ENCODE data around the gene ALK. TPM values are rescaled to one million over a fixed set of nuclear protein-coding genes. Genes with fewer than 3 reads are reported as not detected.
A peak's percentile ranks its signal among the peaks of the same experiment; 100 is the strongest.

Gene ALK
- total RNA-seq, 2 donors from 2014 or later: 0.13 to 0.46 TPM

- Histone ChIP-seq H3K9me3 (ENCODE audit: control insufficient read depth, low read length) (no peaks in the 10 kb centered on the region), H3K36me3 (ENCODE audit: control insufficient read depth, insufficient read depth, low read length) (no peaks in the 10 kb centered on the region), H3K4me1 (ENCODE audit: control insufficient read depth, insufficient read depth, low read length) (no peaks in the 10 kb centered on the region), H3K9ac (ENCODE audit: extremely low read depth, low read length, poor library complexity, severe bottlenecking) (no peak overlapping the region), H3K27me3 (ENCODE audit: control insufficient read depth, insufficient read depth, low read length, poor library complexity, severe bottlenecking) (no peaks in the 10 kb centered on the region), H3K4me3 (ENCODE audit: low read length) (no peak overlapping the region), H3K27ac (ENCODE audit: low read depth, low read length) (no peak overlapping the region)
- H3K27ac Mint-ChIP-seq: no peak overlapping the region
- WGBS, 2 experiments (ENCODE audit: insufficient coverage in 1 of 2, insufficient read length in 1 of 2): 90 to 91% methylated on average over 4 to 5 of the region's 5 CpGs
- H3K36me3 Mint-ChIP-seq (ENCODE audit: low read depth): no peaks in the 10 kb centered on the region
- H3K9me3 Mint-ChIP-seq: no peaks in the 10 kb centered on the region
- no peak for DNase-seq
- H3K4me3 Mint-ChIP-seq: no peak overlapping the region
- H3K27me3 Mint-ChIP-seq (ENCODE audit: insufficient read depth): no peaks in the 10 kb centered on the region
- TF ChIP-seq CTCF (conservative IDR thresholded peaks at IDR 0.05): no peak
- peaks cover 8% of the 10 kb centered on the region for H3K4me1 Mint-ChIP-seq
Observed at GRCh38 chr2:29311458-29311857, 609.9 kb downstream of the ALK start.

- no peaks in the 10 kb centered on the region for H3K27me3 Mint-ChIP-seq (ENCODE audit: insufficient read depth)
- 72 to 73% methylated on average over 6 to 10 of the region's 10 CpGs for WGBS, 2 experiments (ENCODE audit: insufficient coverage in 1 of 2, insufficient read length in 1 of 2)
- Histone ChIP-seq H3K27ac (ENCODE audit: low read depth, low read length) (no peak overlapping the region), H3K4me3 (ENCODE audit: low read length) (no peak overlapping the region), H3K4me1 (ENCODE audit: control insufficient read depth, insufficient read depth, low read length) (no peaks in the 10 kb centered on the region), H3K9ac (ENCODE audit: extremely low read depth, low read length, poor library complexity, severe bottlenecking) (no peak overlapping the region), H3K27me3 (ENCODE audit: control insufficient read depth, insufficient read depth, low read length, poor library complexity, severe bottlenecking) (no peaks in the 10 kb centered on the region), H3K36me3 (ENCODE audit: control insufficient read depth, insufficient read depth, low read length) (no peaks in the 10 kb centered on the region), H3K9me3 (ENCODE audit: control insufficient read depth, low read length) (no peaks in the 10 kb centered on the region)
- H3K36me3 Mint-ChIP-seq (ENCODE audit: low read depth): no peaks in the 10 kb centered on the region
- peaks cover 8% of the 10 kb centered on the region for H3K4me1 Mint-ChIP-seq
- TF ChIP-seq CTCF (conservative IDR thresholded peaks at IDR 0.05): no peak
- no peak for DNase-seq
- H3K9me3 Mint-ChIP-seq: no peaks in the 10 kb centered on the region
- H3K27ac Mint-ChIP-seq: no peak overlapping the region
- H3K4me3 Mint-ChIP-seq: no peak overlapping the region
Observed at GRCh38 chr2:29310650-29311348, 610.6 kb downstream of the ALK start.

- Histone ChIP-seq H3K4me1 (ENCODE audit: control insufficient read depth, insufficient read depth, low read length) (no peaks in the 10 kb centered on the region), H3K9me3 (ENCODE audit: control insufficient read depth, low read length) (no peaks in the 10 kb centered on the region), H3K27ac (ENCODE audit: low read depth, low read length) (no peak overlapping the region), H3K36me3 (ENCODE audit: control insufficient read depth, insufficient read depth, low read length) (no peaks in the 10 kb centered on the region), H3K4me3 (ENCODE audit: low read length) (no peak overlapping the region), H3K27me3 (ENCODE audit: control insufficient read depth, insufficient read depth, low read length, poor library complexity, severe bottlenecking) (no peaks in the 10 kb centered on the region), H3K9ac (ENCODE audit: extremely low read depth, low read length, poor library complexity, severe bottlenecking) (no peak overlapping the region)
- Mint-ChIP-seq H3K9me3 (no peaks in the 10 kb centered on the region), H3K27ac (no peak overlapping the region), H3K27me3 (ENCODE audit: insufficient read depth) (no peaks in the 10 kb centered on the region), H3K4me1 (peaks cover 2% of the 10 kb centered on the region), H3K36me3 (ENCODE audit: low read depth) (no peaks in the 10 kb centered on the region), H3K4me3 (no peak overlapping the region)
- peak; percentile 85 for DNase-seq
- TF ChIP-seq CTCF (conservative IDR thresholded peaks at IDR 0.05): peak; percentile 93
- 83 to 90% methylated on average over 8 to 9 of the region's 9 CpGs for WGBS, 2 experiments (ENCODE audit: insufficient coverage in 1 of 2, insufficient read length in 1 of 2)
Observed at GRCh38 chr2:29309090-29310029, 612.0 kb downstream of the ALK start.
